ENCODE results near the gene SRSF1. TPM values are rescaled to one million over a fixed set of nuclear protein-coding genes. Genes with fewer than 3 reads are reported as not detected.
A peak's percentile ranks its signal among the peaks of the same experiment; 100 is the strongest.

The SRSF1 gene, protein sequence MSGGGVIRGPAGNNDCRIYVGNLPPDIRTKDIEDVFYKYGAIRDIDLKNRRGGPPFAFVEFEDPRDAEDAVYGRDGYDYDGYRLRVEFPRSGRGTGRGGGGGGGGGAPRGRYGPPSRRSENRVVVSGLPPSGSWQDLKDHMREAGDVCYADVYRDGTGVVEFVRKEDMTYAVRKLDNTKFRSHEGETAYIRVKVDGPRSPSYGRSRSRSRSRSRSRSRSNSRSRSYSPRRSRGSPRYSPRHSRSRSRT
- total RNA-seq (2014; rRNA removed; shearing (Covaris generic)) (582 and 677 TPM in 2 replicates), total RNA-seq (2022) (515 and 531 TPM in 2 replicates), Bru-seq, nascent RNA (percentile 100 among the genes with signal in this experiment), BruChase-seq, experiment 1, labeled RNA remaining after a 6-hour chase (percentile 100 among the genes with signal in this experiment), BruChase-seq, experiment 2, labeled RNA remaining after a 2-hour chase (percentile 100 among the genes with signal in this experiment)
- long read RNA-seq, transcript SRSF1-204 (4 exons, 1,720 nt) = minor isoform, 52 of 356 reads
- long read RNA-seq, transcript SRSF1-205 (3 exons, 3,117 nt) = minor isoform, 20 of 356 reads
- long read RNA-seq, transcript SRSF1-201 (4 exons, 1,513 nt) = major isoform, 249 of 356 reads
- long read RNA-seq, partial matches to known transcripts = 12 of 356 reads
- long read RNA-seq, other reads (novel, unspliced or antisense) = 20 of 356 reads

DNA sequence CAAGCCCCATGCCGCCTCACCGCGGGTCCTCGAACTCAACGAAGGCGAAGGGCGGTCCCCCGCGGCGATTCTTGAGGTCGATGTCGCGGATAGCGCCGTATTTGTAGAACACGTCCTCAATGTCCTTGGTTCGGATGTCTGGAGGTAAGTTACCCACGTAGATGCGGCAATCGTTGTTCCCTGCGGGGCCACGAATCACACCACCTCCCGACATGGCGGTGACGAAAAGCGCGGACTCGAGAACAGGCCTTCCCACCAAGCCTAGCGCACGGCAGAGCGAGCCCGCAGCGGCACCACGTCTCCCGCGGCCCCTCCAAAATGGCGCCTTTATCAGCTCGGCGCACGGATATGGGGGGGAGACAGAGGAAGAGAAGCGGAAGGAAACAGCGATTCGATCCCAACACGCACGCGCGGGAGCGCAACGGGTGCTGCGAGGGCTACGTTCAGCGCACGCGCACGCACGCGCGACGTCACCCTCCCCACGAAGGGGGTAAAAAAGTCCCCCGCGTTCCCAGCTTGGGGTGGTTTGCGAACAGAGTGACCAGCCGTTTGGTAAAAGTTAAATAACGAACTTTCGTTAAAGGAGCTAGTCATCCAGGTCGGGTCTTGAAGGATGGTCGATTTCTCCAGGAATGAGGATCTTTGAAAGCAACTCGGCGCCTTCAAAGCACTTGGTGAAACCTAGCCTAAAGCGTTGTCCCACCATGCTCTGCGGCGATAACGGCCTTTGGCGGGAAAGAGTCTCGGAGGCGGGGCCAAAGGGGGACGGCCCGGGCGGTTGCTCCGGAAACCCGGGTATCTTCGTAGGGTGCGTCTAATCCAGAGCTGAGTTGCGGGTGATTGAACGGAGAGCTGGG is at the start of gene SRSF1:
Gene SRSF1, minus strand, starts transcription at position 323 of the 857 bp plus-strand sequence. Its CDS starts 109 bp downstream, at position 214.
- intact Hi-C loops (cut with micrococcal nuclease; ENCODE audit: unreplicated experiment) = loop anchor here (1.0 to 10.0 kb wide), 2 partner anchors 76 to 452 kb away; partner anchors contain the start of gene DYNLL2
- Histone ChIP-seq H3K4me2 (ENCODE audit: low read length) (peak within 1 kb of the TSS; percentile 83), H3K36me3 (ENCODE audit: insufficient read depth, low read length) (peaks cover 48% of the 10 kb centered on the region), H3K79me2 (ENCODE audit: insufficient read depth, low read depth, low read length) (peaks cover 61% of the 10 kb centered on the region), H2AFZ (ENCODE audit: low read length) (peak within 1 kb of the TSS; percentile 75), H3K9me3 (ENCODE audit: low read length) (no peaks in the 10 kb centered on the region), H3K9me2 (ENCODE audit: insufficient read depth, low read length) (no peaks in the 10 kb centered on the region), H3K27ac (ENCODE audit: low read depth, low read length, poor library complexity, severe bottlenecking) (peak within 1 kb of the TSS; percentile 89), H3K4me1 (ENCODE audit: insufficient read depth, low read length, poor library complexity, severe bottlenecking) (peaks cover 45% of the 10 kb centered on the region), H4K20me1 (ENCODE audit: insufficient read depth, low read length) (peaks cover 41% of the 10 kb centered on the region), H3K4me3 (ENCODE audit: low read depth, low read length, poor library complexity, severe bottlenecking) (peak within 1 kb of the TSS; percentile 96)
- ChIA-PET CTCF (ENCODE audit: unreplicated experiment) (interaction anchor here (0.9 kb wide), 1 partner anchor 104 kb away, joined by 3 read pairs; no protein-coding TSS in a partner anchor), POLR2A (interaction anchor here (0.6 to 2.4 kb wide), 19 partner anchors 11 to 1147 kb away, joined by 3 to 16 read pairs (median 3); partner anchors contain the start of genes DYNLL2, MRPS23 and VEZF1)
- no TSS peak for BruUV-seq (replicated peaks)
- DNase-seq (ENCODE audit: low spot score) = peak; percentile 99
- no peak for TF ChIP-seq EZH2phosphoT487 (IDR thresholded peaks at IDR 0.05; ENCODE audit: borderline replicate concordance, low read depth, low read length)
- TF ChIP-seq, protein P1, sequence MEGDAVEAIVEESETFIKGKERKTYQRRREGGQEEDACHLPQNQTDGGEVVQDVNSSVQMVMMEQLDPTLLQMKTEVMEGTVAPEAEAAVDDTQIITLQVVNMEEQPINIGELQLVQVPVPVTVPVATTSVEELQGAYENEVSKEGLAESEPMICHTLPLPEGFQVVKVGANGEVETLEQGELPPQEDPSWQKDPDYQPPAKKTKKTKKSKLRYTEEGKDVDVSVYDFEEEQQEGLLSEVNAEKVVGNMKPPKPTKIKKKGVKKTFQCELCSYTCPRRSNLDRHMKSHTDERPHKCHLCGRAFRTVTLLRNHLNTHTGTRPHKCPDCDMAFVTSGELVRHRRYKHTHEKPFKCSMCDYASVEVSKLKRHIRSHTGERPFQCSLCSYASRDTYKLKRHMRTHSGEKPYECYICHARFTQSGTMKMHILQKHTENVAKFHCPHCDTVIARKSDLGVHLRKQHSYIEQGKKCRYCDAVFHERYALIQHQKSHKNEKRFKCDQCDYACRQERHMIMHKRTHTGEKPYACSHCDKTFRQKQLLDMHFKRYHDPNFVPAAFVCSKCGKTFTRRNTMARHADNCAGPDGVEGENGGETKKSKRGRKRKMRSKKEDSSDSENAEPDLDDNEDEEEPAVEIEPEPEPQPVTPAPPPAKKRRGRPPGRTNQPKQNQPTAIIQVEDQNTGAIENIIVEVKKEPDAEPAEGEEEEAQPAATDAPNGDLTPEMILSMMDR (conservative IDR thresholded peaks at IDR 0.05; ENCODE audit: low read length) = no peak

DNA sequence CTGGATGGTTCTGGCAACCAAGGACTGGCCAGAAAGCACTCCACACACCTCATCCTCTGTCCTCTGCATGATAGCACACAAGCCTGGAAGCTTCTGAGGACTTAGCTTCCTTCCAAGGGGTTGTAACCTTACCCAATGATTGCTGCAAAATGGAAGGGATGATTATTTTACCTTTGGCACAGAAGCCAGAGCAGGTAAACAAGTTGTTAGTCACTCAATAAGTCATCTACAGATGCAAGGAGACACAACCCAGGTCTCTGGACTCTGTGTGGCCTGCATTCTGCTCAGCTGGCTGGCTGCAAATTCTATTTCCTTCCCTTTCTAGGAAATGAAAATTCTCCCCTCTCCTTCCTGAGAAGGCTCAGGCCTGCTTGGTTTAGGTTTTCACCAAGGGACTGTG is 49.4 kb upstream of the SRSF1 start:
- H3K36me3 ChIP-seq (ENCODE audit: insufficient read depth, low read length) = no peaks in the 10 kb centered on the region
- no peak overlapping the region for H3K27ac ChIP-seq (ENCODE audit: low read depth, low read length, poor library complexity, severe bottlenecking)
- no peak overlapping the region for H3K4me2 ChIP-seq (ENCODE audit: low read length)
- no peaks in the 10 kb centered on the region for H3K4me1 ChIP-seq (ENCODE audit: insufficient read depth, low read length, poor library complexity, severe bottlenecking)
- no peaks in the 10 kb centered on the region for H3K9me3 ChIP-seq (ENCODE audit: low read length)
- H3K4me3 ChIP-seq (ENCODE audit: low read depth, low read length, poor library complexity, severe bottlenecking) = no peak overlapping the region
- DNase-seq (ENCODE audit: low spot score) = no peak
- BruUV-seq (replicated peaks) = no TSS peak
- POLR2A ChIA-PET = interaction anchor here (1.3 kb wide), 1 partner anchor 50 kb away, joined by 3 read pairs; no protein-coding TSS in a partner anchor
- H4K20me1 ChIP-seq (ENCODE audit: insufficient read depth, low read length) = no peaks in the 10 kb centered on the region
- TF ChIP-seq, protein P1 (conservative IDR thresholded peaks at IDR 0.05; ENCODE audit: low read length) = no peak
- TF ChIP-seq EZH2phosphoT487 (IDR thresholded peaks at IDR 0.05; ENCODE audit: borderline replicate concordance, low read depth, low read length) = no peak
- no peak overlapping the region for H2AFZ ChIP-seq (ENCODE audit: low read length)
- intact Hi-C loops (cut with micrococcal nuclease; ENCODE audit: unreplicated experiment) = no loop called here
- H3K79me2 ChIP-seq (ENCODE audit: insufficient read depth, low read depth, low read length) = no peaks in the 10 kb centered on the region
- no peaks in the 10 kb centered on the region for H3K9me2 ChIP-seq (ENCODE audit: insufficient read depth, low read length)
- CTCF ChIA-PET (ENCODE audit: unreplicated experiment) = no interaction called here
